HG03457 (cell line): ENCODE data around the gene CARD14.
"Not testable (repeated sequence)": the region's sequence is repeated elsewhere in the genome, so short reads cannot be mapped to it uniquely, and the experiment has no call there.

ENCODE experiments used
- ATAC-seq: cut with Tn5 transposase; IDR thresholded peaks from one replicate; pipeline ENCODE4 v1.9.1; 2021; ENCODE audit warnings: moderate number of reproducible peaks; ENCODE audit not compliant: unreplicated experiment

Gene CARD14

GRCh38 chr17:80183581-80184422 is 14.0 kb downstream of the CARD14 start:
- no peak for ATAC-seq

DNA sequence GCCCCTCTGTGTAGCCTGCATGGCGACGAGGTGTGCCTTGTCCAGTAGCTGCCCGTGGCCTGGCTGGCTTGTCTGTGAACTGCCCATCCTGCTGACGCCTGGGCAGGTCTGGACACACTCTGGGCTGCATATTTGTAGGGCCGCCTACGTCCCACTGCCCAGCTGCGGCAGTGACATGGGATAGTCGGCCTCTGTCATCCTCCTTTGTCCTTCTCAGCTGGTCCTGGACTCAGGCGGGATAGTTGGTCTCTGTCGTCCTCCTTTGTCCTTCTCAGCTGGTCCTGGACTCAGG is 14.5 kb downstream of the CARD14 start:
- ATAC-seq, result no peak

DNA sequence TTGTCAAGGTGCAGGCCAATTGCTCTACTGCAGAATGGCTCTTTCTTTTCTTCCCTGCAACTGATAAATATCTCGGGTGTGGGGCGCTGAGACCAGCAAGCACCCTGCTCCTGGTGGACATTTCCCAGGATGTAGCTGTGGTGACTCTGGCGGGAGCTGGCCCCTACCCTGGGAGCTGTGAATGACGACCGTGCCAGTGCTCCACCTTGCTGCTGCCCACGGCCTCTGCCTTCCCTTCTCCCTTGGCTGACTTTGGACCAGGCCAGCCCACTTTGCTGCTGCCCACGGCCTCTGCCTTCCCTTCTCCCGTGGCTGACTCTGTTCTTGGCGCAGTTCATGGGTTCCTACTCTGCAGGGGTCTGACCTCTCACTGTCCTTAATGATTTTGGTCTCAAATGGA is 16.1 kb downstream of the CARD14 start:
- ATAC-seq, result no peak

DNA sequence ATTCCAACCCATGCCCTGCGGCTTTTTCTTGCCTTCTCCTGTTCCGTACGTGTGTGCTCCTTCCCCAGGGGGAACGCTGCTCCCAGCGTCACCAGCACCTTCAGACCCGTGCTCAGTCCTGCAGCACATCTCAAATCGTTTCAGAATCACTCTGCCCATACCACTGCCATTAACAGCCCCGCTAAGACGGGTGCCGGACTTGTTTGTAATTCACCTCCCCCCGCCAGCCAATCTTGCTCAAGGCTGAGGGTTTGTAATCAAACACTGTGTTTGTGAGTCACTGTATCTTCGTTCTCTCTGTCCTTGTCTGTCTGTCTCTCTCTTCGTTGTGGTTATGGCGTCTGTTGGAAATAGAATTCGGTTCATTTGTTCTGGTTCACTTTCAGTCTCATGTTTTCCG is 17.3 kb downstream of the CARD14 start:
- no peak for ATAC-seq

- no peak for ATAC-seq
Observed at GRCh38 chr17:80187515-80187941, 17.7 kb downstream of the CARD14 start.

DNA sequence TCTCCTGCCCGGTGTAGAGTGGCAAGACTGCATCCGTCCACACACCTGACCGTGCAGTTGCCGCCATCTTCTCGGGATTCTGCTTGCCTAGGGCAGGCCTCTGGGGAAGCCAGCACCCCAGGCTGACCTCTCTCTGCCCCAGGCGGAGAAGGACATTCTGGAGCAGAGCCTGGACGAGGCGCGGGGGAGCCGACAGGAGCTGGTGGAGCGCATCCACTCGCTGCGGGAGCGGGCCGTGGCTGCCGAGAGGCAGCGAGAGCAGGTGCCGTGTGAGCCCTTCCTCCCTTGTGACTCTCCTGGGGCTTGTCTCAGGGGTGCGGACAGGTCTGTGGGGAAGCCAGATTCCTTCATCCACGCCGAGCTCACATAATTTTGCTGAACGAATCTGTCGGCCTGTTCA is 19.8 kb downstream of the CARD14 start:
- ATAC-seq, result no peak

DNA sequence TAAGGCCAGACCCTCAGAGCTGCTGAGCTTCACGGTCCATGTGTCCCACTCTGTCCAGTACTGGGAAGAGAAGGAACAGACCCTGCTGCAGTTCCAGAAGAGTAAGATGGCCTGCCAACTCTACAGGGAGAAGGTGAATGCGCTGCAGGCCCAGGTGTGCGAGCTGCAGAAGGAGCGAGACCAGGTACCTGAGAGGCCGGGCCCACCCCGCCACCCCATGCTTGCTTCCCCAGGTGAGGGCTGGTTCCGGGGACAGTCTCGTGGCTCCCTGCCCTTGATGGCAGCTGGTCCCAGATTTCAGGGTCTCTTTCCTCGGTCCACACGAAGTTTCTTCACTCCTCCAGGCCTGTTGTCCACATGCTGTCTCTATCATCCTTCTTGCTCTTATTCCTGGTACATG is 20.9 kb downstream of the CARD14 start:
- no peak for ATAC-seq

GRCh38 chr17:80191192-80191591 is 21.4 kb downstream of the CARD14 start:
- ATAC-seq, result no peak

DNA sequence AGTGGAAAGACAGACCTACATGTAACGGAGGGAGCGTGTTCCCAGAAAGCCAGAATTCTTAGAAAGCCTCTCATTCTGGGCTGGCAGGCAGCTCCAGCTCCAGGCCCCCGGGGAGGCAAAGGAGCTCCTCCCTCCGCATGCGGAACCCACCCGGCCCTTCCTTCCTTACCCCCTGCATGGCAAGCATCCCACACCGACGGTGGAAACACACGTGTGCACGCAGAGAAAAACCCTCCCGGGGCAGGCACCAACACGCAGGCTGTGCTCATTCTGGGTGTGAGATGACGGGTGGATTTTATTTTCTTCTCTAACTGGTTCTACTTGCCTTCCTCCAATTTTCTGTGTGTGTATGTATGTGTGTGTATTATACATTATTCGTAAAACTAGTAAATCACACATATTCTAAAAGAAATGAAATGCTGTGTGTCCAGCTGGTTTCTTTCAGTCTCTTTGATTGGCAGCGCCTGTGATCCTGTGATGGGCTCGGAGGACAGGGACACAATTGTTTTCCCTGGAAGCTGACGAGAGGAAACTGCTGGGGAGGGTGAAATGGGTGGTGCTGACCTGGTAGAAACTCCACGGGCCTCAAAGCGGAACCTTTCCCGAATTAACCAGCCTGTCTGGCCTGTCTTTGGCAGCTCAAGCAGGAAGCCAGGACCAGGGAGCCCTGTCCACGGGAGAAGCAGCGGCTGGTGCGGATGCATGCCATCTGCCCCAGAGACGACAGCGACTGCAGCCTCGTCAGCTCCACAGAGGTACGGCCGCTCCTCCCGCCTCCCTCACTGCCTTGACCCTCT is 22.2 kb downstream of the CARD14 start:
- ATAC-seq, result no peak

DNA sequence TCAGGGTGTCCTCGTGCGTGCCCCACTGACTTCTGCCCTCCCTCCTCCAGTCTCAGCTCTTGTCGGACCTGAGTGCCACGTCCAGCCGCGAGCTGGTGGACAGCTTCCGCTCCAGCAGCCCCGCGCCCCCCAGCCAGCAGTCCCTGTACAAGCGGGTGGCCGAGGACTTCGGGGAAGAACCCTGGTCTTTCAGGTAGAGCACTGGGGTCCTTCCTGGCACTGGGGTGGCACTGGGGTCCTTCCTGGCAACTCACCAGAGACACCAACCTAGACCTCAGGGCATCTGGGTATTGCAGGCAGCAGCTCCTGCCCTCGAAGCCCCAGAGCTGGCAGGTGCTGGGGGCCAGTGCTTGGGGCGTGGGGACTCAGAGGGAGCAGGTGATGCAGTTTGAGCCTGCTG is 25.3 kb downstream of the CARD14 start:
- ATAC-seq, result no peak

DNA sequence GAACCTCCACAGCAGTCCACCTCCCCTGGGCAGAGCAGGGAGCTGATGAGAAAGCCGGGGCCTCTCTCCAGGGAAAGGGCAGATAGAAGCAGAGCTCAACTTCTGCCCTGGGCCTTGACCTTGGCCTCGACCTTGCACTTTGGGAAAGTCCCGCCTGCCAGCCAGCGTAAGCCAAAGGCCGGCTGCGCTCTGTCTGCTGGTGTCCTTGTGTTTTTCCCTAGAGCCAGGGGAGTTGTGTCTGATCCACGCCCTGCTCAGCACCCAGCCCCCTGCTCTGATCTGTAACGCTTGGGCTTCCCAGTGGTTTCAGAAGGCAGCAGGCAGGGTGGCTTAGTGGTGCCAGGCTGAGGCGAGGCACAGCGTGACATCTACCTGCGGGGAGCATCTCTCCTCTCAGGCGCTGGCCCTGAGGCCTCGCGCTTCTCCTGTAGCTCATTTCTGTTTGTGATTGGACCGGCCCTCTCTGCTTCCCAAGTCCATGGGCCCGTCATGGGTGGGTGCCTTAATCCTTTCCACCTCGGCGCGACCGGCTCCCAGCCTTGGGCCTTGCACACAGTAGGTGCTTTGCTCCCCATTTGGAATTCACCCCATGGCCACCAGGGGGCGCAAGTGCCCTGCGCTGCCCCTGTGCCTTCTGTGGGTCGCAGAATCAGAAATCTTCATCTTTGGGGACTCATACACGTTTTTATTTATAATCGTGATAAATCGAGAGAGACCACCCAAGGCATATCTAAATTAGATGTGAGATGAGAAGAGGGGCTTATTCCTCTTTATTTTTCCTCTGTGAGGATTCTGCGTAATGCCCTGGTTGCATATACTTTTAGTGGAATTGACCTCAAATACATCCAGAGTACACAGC is 26.1 kb downstream of the CARD14 start:
- ATAC-seq, result no peak

DNA sequence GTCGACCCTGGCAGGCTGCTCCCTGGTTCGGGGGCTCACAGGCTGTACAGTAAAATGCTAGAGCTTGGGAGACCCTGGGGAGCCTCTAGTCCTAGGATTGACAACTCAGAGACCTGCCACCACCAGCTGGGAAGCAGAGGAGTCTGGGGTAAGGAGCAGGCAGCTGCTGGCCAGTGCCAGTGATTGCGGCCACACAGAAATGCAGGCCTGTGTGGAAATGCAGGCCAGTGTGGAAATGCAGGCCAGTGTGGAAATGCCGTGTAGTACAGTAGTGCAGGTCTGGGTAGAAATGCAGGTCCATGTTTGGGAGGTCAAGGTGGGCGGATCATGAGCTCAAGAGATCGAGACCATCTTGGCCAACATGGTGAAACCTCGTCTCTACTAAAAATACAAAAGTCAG is 26.8 kb downstream of the CARD14 start:
- ATAC-seq, result no peak

DNA sequence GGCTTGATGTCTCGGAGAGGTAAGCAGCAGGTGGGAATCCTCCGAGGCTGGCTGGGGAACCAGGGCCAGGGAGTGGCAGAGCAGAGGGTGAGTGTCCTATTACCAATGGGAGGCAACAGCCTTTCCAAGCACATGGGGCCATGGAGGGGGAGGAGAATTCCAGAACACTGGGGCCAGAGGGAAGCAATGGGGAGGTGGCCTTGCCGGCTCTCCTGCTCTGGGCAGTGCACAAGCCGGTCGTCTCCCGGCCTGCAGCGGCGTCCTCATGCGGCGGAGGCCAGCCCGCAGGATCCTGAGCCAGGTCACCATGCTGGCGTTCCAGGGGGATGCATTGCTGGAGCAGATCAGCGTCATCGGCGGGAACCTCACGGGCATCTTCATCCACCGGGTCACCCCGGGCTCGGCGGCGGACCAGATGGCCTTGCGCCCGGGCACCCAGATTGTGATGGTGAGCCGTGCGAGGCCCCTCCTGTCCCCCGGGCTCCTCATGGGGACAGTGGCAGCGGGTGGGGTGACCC is 28.4 kb downstream of the CARD14 start:
- no peak for ATAC-seq

DNA sequence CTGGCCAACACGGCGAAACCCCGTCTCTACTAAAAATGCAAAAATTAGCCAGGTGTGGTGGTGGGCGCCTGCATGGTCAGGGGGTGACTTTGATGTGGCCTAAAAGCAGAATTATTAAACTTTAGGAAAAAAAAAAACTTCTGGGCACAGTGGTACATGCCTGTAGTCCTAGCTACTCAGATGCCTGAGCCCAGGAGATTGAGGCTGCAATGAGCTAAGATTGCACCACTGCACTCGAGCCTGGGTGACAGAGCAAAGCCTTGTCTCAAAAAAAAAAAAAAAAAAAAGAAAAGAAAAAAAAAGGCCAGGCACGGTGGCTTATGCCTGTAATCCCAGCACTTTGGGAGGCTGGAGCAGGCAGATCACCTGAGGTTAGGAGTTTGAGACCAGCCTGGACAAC is 29.5 kb downstream of the CARD14 start:
- ATAC-seq, result not testable (repeated sequence)

DNA sequence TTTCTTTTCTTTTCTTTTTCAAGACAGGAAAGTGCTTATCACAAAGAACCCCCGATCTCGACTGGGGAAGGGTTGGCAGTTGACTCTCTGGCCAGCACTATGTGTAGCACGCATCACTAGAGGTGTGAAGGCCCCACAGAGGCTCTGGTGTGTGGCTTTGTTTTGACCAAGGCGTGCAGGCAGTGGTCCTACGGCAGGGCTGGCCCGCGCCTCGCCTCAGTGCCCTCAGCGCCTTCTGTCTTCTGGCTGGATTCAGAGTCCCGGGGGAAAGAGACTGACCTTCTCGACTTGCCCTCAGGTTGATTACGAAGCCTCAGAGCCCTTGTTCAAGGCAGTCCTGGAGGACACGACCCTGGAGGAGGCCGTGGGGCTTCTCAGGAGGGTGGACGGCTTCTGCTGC is 31.6 kb downstream of the CARD14 start:
- ATAC-seq, result no peak

DNA sequence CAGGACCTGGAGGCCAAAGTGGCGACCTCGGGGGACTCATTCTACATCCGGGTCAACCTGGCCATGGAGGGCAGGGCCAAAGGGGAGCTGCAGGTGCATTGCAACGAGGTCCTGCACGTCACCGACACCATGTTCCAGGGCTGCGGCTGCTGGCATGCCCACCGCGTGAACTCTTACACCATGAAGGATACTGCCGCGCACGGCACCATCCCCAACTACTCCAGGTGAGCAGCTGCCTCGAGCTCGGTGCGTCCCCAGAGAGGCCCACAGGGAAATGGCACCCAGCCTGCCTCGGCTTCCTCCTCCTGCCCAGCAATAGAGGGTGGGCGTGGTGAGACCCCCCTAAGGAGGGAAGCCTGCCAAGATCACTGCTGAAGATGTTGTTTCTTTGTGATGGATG is 32.4 kb downstream of the CARD14 start:
- ATAC-seq, result no peak

- no peak for ATAC-seq
Observed at GRCh38 chr17:80203471-80203963, 33.7 kb downstream of the CARD14 start.

DNA sequence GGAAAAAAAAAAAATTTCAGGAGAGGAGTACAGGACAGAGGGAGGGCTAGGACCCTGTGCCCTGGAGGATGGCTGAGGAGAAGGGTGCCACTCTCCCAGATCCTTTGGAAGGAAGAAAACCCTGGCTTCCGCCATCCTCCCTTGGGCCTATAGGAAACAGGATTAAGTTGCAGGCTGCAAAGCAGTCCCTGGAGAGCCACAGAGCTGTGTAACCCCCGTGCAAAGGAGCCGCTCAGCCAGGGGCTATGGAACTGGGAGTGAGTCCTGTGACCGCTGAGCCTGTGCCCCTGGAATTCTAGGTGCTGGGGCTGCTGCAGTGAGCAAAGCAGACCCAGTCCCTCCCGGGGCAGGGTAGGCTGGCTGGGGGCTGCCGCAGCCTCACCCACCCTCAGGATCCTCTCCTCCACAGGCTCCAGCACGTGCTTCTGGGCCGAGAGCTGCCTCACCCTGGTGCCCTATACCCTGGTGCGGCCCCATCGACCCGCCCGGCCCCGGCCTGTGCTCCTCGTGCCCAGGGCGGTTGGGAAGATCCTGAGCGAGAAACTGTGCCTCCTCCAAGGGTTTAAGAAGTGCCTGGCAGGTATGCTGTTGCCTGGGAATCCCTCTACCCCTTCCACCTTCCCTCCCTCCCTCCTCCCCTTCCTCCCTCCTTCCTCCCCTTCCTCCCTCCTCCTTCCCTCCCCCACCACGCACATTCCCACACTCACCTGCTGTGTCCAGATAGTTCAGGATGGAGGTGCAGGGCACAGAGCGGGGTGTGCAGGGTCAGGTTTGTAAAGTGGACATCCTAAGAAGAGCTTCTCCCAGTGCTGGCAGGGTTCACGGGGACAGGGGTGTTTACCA is 35.0 kb downstream of the CARD14 start:
- ATAC-seq, result no peak

GRCh38 chr17:80205811-80206210 is 36.0 kb downstream of the CARD14 start:
- no peak for ATAC-seq

GRCh38 chr17:80208050-80208449 is 38.2 kb downstream of the CARD14 start:
- no peak for ATAC-seq
